HG03139 (cell line): ENCODE data around the gene CAPN5.
A peak's percentile ranks its signal among the peaks of the same experiment; 100 is the strongest.
"Not testable (repeated sequence)": the region's sequence is repeated elsewhere in the genome, so short reads cannot be mapped to it uniquely, and the experiment has no call there.

Experiments used
- ATAC-seq: cut with Tn5 transposase; IDR thresholded peaks from one replicate; pipeline ENCODE4 v1.9.1; 2021; ENCODE audit not compliant: unreplicated experiment

The CAPN5 gene

DNA sequence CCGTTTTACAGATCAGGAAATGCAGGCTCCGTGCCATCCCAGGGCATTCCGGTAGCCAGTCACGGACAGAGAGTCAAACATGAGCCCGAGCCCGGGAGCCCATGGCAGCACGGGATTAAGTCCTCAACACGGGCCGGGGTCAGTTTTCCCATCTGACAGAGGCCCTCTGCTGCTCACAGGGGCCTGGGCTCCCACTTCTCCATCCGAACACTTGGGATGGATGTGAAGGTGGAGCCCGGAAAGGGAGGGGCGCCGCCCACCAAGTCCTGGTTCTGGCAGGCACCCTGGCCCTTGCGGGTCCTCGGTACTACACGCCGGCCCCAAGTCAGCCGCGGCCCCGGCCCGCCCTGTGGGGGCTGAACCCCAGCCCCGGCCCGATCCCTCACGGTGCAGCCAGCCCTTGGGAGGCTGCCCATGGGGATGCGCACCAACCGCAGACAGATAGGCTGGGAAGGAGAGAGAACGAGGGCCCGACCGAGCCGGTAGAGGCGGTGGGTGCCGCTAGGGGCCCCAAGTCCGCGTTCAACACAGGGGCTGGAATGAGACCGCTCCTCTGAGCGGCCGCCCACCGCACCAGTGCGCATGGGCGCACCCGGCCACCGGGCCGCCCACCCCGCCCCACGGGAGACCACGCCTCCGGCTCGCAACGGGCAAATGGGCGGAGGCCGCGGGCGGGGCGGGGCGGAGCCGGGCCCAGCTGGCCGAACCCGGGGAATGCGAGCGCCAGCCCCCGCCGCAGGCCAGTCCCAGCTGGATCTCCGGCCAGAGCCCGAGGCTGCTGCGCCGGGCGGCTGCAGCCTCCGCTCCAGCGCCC is at the start of gene CAPN5:
TSS of gene CAPN5 (plus strand) at position 743 of the 814 bp plus-strand sequence. CDS start 17,916 bp downstream, outside the sequence.
- ATAC-seq: peak; percentile 87

GRCh38 chr11:77018396-77018924 is 48.3 kb upstream of the CAPN5 start:
- not testable (repeated sequence) for ATAC-seq

GRCh38 chr11:77019976-77020595 is 46.7 kb upstream of the CAPN5 start:
- no peak for ATAC-seq

GRCh38 chr11:77020734-77021133 is 46.0 kb upstream of the CAPN5 start:
- no peak for ATAC-seq

DNA sequence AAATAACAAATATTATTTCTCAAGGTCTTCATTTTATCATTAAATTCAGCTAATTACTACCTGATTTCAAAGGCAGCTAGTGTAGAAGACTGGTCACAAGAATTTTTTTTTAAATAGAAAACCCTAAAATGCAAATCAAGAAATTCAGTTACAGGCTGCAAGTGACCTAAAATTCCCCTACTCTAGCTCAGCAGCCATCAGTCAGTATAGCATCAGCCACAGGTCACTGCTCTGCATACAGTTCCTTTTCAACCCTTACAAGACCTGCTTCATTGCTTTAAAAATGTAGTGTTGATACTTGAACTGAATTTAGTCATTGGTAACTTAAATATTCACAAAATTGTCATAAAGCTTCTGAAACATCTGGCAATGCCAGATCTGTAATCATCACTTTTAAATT is 42.0 kb upstream of the CAPN5 start:
- no peak for ATAC-seq

GRCh38 chr11:77026221-77026620 is 40.5 kb upstream of the CAPN5 start:
- ATAC-seq: no peak

DNA sequence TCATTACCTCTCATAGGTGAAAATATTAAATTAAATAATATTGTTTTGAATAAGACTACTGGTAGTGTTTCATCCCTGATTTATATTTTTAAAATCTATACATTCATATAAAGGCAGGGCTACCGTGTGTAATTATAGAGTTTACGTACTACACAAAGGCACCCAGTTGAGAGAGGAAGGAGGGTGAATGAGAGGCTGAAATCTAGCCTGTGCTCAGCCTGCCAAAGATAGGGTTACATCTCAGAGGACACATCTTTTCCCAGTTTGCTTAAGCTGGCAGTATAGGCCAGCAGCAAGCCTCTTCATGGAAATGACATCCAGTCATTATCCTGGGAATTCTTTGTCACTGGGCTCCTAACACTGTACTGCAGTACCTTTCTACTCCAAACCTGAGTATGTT is 40.0 kb upstream of the CAPN5 start:
- no peak for ATAC-seq

- ATAC-seq: no peak
Measured at GRCh38 chr11:77027275-77027674, 39.5 kb upstream of the CAPN5 start.

- ATAC-seq: no peak
Measured at GRCh38 chr11:77029829-77030228, 36.9 kb upstream of the CAPN5 start.

GRCh38 chr11:77030834-77031414 is 35.8 kb upstream of the CAPN5 start:
- no peak for ATAC-seq

DNA sequence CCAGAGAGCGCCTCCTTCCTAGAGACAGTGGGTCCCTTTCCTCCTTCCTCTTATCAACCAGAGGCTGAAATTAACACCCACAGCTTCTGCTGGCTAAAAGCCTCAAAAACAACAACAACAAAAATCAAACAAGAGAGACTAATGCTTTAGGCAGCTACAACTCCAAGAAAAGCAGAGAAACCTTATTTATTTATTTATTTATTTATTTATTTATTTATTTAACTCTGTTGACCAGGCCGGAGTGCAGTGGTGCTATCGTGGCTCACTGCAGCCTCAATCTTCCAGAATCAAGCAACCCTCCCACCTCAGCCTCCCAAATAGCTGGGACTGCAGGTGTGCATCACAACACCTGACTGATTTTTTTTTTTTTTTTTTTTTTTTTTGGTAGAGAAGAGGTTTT is 35.2 kb upstream of the CAPN5 start:
- no peak for ATAC-seq

- ATAC-seq: no peak
Measured at GRCh38 chr11:77035039-77035438, 31.7 kb upstream of the CAPN5 start.

- ATAC-seq: no peak
Measured at GRCh38 chr11:77035580-77035979, 31.2 kb upstream of the CAPN5 start.

DNA sequence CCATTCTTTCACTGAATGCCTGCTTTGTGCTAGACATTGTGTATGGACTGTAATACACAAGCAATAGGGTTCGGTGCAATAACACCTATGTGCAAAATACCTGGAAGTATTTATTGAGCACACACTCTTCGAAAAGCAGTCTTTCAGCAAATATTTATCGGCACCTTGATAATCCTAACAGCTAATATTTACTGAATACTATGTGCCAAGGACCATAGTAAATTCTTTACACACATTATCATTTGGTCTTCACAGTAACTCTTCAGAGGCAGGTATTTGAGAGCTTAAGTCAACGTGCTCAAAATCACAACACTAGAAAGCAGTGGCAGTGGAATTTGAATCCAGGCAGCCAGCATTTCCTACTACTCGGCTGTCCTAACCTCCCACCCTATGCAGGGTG is 30.4 kb upstream of the CAPN5 start:
- ATAC-seq: no peak

DNA sequence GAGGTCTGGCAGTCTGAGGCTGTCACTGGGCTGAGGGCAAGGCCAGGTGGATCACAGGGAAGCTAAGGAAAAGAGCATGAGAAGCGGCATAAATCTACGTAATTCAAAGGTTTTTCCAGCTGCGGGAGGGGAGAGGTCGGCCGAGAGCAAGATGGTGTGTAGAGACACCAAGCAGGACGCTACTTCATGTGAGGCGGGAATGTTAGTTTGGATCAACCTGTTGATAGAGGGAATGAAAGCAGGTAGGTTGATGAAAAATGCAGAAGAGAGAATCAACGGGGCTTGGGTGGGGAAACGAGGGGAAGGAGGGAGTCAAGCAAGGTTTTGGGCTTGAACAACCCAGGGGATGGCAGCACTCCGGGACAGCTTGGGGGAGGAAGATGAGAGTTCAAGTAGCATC is 29.7 kb upstream of the CAPN5 start:
- ATAC-seq: no peak

DNA sequence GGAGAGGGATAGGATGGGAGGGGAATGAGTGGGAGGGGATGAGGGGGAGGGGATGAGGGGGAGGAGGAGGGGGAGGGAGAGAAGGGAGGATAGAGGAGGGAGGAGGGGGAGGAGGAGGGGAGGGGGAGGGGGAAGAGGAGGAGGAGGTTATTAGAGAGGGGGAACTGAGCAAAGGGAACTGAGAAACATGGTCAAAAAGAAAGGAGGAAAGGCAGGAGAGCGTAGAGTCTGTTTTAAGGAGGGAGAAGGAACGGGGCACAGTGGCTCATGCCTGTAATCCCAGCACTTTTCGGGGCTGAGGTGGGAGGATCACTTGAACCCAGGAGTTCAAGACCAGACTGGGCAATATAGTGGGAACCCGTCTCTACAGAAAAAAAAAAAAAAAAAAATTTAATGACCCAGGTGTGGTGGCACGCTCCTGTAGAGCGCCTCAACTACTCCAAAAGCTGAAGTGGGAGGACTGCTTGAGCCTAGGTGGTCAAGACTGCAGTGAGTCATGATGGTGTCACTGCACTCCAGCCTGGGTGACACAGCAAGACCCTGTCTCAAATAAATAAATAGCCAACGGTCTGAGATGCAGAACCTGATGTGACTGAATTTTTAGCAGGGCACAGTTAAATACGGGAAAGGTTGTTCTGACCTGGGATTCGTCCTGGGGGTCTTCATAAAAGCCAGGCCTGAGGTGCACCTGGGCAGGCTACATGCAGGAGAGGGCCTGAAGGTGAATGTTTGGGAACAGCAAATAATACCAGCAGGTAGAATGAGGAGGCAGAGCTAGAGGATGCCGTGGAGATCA is 28.5 kb upstream of the CAPN5 start:
- no peak for ATAC-seq

DNA sequence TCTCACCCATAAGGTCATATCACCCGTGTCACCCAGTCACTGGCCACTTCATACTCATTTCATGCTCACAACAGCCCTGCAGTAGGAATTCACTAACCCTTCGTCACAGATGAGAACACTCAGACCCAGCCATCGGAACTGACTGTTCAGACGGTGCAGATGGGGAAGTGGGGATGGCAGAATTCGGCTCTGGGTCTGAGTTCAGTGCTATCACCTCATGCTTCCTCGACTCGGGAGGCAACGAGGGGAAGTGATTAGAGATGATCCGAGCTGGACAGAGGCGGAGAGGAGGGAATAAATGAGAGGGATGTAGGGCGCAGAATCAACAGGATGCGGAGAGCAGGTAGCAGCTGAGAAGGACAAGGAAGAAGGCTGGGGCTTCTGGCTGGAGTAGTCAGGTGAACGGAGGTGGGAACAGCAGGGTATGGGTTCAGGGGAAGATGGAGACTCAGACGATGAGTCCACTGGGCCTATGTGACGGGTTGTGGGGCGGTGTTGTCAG is 27.9 kb upstream of the CAPN5 start:
- ATAC-seq: no peak

- no peak for ATAC-seq
Measured at GRCh38 chr11:77039491-77040400, 27.0 kb upstream of the CAPN5 start.

- no peak for ATAC-seq
Measured at GRCh38 chr11:77040401-77040777, 26.4 kb upstream of the CAPN5 start.

GRCh38 chr11:77040889-77041288 is 25.9 kb upstream of the CAPN5 start:
- ATAC-seq: no peak
